Activated B cell treated with CpG ODN at 0.5 μM for 24 hours (primary cell): ENCODE results near the gene SLC12A4. TPM values are rescaled to one million over a fixed set of nuclear protein-coding genes. Genes with fewer than 3 reads are reported as not detected.

Experiments used
- ATAC-seq: fragments of 200-7000 bp; cut with Tn5 transposase; one replicate; pipeline ENCODE4 v1.10.0; 2021; ENCODE audit warnings: low read depth, mild to moderate bottlenecking, moderate library complexity
- CTCF ChIA-PET: fragments of 350-600 bp; sonication (Branson Sonifier 250); formaldehyde crosslinking; loops from one replicate; lab custom pipeline; 2021; ENCODE audit warnings: antibody characterized with exemption; lab: Charles Lee
- POLR2A ChIA-PET: fragments of 350-600 bp; sonication (Branson Sonifier 250); formaldehyde crosslinking; loops from one replicate; lab custom pipeline; 2021; ENCODE audit warnings: antibody characterized with exemption; lab: Charles Lee
- DNase-seq: peaks from one replicate; pipeline ENCODE4 v3.0.0; 2022
- H3K27ac Mint-ChIP-seq: one replicate; pipeline ENCODE4 v1.8.0; 2020; ENCODE audit warnings: mixed read lengths
- H3K27me3 Mint-ChIP-seq: one replicate; pipeline ENCODE4 v1.8.0; 2021; ENCODE audit warnings: mixed read lengths
- H3K36me3 Mint-ChIP-seq: one replicate; pipeline ENCODE4 v1.8.0; 2021; ENCODE audit warnings: low read depth, mixed read lengths
- H3K4me1 Mint-ChIP-seq: one replicate; pipeline ENCODE4 v1.8.0; 2021; ENCODE audit warnings: mixed read lengths
- H3K4me3 Mint-ChIP-seq: one replicate; pipeline ENCODE4 v1.8.0; 2020; ENCODE audit warnings: mild to moderate bottlenecking, mixed read lengths
- H3K9me3 Mint-ChIP-seq: one replicate; pipeline ENCODE4 v1.8.0; 2020; ENCODE audit warnings: mixed read lengths
- CTCF ChIP-seq: fragments of 200-600 bp; IDR thresholded peaks from one replicate; pipeline ENCODE4 v1.8.0; 2022; ENCODE audit warnings: antibody characterized with exemption, mild to moderate bottlenecking
- intact Hi-C: fragments of 100-400 bp; cut with micrococcal nuclease; formaldehyde crosslinking; loops from one replicate; pipeline ENCODE4 v1.15.1; 2024
- total RNA-seq: library from RNA; stranded (reverse); gene quantifications from 2 replicates; pipeline ENCODE4 v1.2.3, GENCODE V29; 2022

Gene SLC12A4
- total RNA-seq, 1 donor from 2014 or later: 37.9 TPM

- no peak for ATAC-seq
- peak overlapping the region; percentile 86 for H3K27ac Mint-ChIP-seq
- H3K36me3 Mint-ChIP-seq: peaks cover 8% of the 10 kb centered on the region
- TF ChIP-seq CTCF: no peak
- ChIA-PET POLR2A (interaction anchor here (0.5 to 1.9 kb wide), 4 partner anchors 32 to 327 kb away, joined by 3 to 15 read pairs (median 4); partner anchors contain the start of genes DDX28, DUS2 and PSMB10), CTCF (interaction anchor here (1.4 kb wide), 1 partner anchor 77 kb away, joined by 3 read pairs; no protein-coding TSS in a partner anchor)
- H3K27me3 Mint-ChIP-seq: no peaks in the 10 kb centered on the region
- peak overlapping the region; percentile 94 for H3K4me3 Mint-ChIP-seq
- no peak for DNase-seq
- no peaks in the 10 kb centered on the region for H3K9me3 Mint-ChIP-seq
- H3K4me1 Mint-ChIP-seq: peaks cover 31% of the 10 kb centered on the region
- intact Hi-C loops: loop anchor here (1.0 to 2.0 kb wide), 8 partner anchors 21 to 191 kb away; partner anchors contain the start of genes DDX28, DUS2, EDC4 and NFATC3
Observed at GRCh38 chr16:67893743-67894399, 74.6 kb downstream of the SLC12A4 start.

Other genes starting within 250 kb of the SLC12A4 start
- gene GFOD2, start 249.3 kb downstream of the SLC12A4 start, total RNA-seq: 9.7 and 12.6 TPM in 2 replicates
- 25.2 and 30.6 TPM in 2 replicates for gene RANBP10, start 162.1 kb downstream of the SLC12A4 start, total RNA-seq
- 1.2 and 1.9 TPM in 2 replicates for gene TSNAXIP1, start 161.7 kb downstream of the SLC12A4 start, total RNA-seq
- gene THAP11, start 126.3 kb downstream of the SLC12A4 start, total RNA-seq: 24.2 and 24.9 TPM in 2 replicates
- 99.0 and 99.7 TPM in 2 replicates for gene NUTF2, start 121.7 kb downstream of the SLC12A4 start, total RNA-seq
- gene CENPT, start 120.9 kb downstream of the SLC12A4 start, total RNA-seq: 50.7 and 54.2 TPM in 2 replicates
- gene EDC4, start 95.6 kb downstream of the SLC12A4 start, total RNA-seq: 71.5 TPM in 2 replicates
- 0.69 and 1.4 TPM in 2 replicates for gene NRN1L, start 83.8 kb downstream of the SLC12A4 start, total RNA-seq
- gene PSKH1, start 75.4 kb downstream of the SLC12A4 start, total RNA-seq: 19.2 and 22.0 TPM in 2 replicates
- gene CTRL, start 36.8 kb downstream of the SLC12A4 start, total RNA-seq: 4.1 and 6.2 TPM in 2 replicates
- gene PSMB10, start 31.8 kb downstream of the SLC12A4 start, total RNA-seq: 202 and 232 TPM in 2 replicates
- 15.8 and 17.0 TPM in 2 replicates for gene LCAT, start 24.5 kb downstream of the SLC12A4 start, total RNA-seq
- gene DPEP3, start 11.9 kb upstream of the SLC12A4 start, total RNA-seq: 0.29 and 0.38 TPM in 2 replicates
- 10.5 and 13.8 TPM in 2 replicates for gene DPEP2, start 30.8 kb upstream of the SLC12A4 start, total RNA-seq
- not detected in 2 replicates for gene DPEP2NB, start 47.3 kb upstream of the SLC12A4 start, total RNA-seq
- 19.2 and 19.7 TPM in 2 replicates for gene DDX28, start 54.6 kb upstream of the SLC12A4 start, total RNA-seq
- gene DUS2, start 54.6 kb upstream of the SLC12A4 start, total RNA-seq: 54.2 and 62.0 TPM in 2 replicates
- 64.8 and 72.0 TPM in 2 replicates for gene NFATC3, start 116.7 kb upstream of the SLC12A4 start, total RNA-seq